K562 (cell line): ENCODE data around the gene ZKSCAN7.
"Not testable (repeated sequence)": the region's sequence is repeated elsewhere in the genome, so short reads cannot be mapped to it uniquely, and the experiment has no call there.

Experiments
- POLR2A ChIP-seq: fragments of 450-650 bp; conservative IDR thresholded peaks from 2 replicates; pipeline ENCODE4 v1.6.1; 2016
- TF ChIP-seq, protein P1 (sequence below): fragments of 450-650 bp; IDR thresholded peaks from 2 replicates; pipeline ENCODE4 v1.6.1; 2016; ENCODE audit warnings: borderline replicate concordance

DNA sequence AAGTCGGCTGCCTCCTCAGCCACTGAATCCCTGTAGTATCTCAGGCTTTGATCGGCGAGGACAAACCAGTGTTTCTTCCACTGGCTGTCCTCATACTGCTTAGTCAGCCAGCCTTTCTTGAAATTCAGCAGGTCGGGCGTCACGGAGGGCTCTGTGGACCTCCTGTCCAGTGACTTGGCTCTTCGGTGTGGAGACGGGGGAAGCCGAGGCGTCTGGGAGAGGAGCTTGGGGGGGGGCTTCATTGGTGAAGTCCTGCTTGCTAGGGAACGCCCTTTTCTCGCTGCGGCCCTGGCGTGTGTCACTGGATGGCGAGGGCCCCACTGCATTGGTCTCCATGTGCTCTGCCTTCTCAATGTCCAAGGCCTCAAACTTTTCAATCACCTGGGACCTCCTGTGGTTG, 24.8 kb downstream of the ZKSCAN7 start:
- not testable (repeated sequence) for TF ChIP-seq POLR2A
- TF ChIP-seq, protein P1, sequence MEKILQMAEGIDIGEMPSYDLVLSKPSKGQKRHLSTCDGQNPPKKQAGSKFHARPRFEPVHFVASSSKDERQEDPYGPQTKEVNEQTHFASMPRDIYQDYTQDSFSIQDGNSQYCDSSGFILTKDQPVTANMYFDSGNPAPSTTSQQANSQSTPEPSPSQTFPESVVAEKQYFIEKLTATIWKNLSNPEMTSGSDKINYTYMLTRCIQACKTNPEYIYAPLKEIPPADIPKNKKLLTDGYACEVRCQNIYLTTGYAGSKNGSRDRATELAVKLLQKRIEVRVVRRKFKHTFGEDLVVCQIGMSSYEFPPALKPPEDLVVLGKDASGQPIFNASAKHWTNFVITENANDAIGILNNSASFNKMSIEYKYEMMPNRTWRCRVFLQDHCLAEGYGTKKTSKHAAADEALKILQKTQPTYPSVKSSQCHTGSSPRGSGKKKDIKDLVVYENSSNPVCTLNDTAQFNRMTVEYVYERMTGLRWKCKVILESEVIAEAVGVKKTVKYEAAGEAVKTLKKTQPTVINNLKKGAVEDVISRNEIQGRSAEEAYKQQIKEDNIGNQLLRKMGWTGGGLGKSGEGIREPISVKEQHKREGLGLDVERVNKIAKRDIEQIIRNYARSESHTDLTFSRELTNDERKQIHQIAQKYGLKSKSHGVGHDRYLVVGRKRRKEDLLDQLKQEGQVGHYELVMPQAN, result not testable (repeated sequence)
